Uterus (tissue), 2 donors: ENCODE measurements around the gene HMGXB3.

Source experiments
- CTCF ChIP-seq, 4 experiments: fragments of 200-600 bp in 2 of 4; fragments of 450-650 bp in 2 of 4; sonication (generic) in 2 of 4; IDR thresholded peaks; one replicate each; pipeline ENCODE4 v1.5.1; 2016 to 2019; ENCODE audit warnings: antibody characterized with exemption in 4 of 4, mild to moderate bottlenecking in 2 of 4, moderate library complexity in 1 of 4
- POLR2A ChIP-seq, 2 donors: fragments of 450-650 bp; IDR thresholded peaks; one replicate each; pipeline ENCODE4 v1.6.1; 2016; ENCODE audit warnings: antibody characterized with exemption in 2 of 2, mild to moderate bottlenecking in 1 of 2, moderate library complexity in 1 of 2

DNA sequence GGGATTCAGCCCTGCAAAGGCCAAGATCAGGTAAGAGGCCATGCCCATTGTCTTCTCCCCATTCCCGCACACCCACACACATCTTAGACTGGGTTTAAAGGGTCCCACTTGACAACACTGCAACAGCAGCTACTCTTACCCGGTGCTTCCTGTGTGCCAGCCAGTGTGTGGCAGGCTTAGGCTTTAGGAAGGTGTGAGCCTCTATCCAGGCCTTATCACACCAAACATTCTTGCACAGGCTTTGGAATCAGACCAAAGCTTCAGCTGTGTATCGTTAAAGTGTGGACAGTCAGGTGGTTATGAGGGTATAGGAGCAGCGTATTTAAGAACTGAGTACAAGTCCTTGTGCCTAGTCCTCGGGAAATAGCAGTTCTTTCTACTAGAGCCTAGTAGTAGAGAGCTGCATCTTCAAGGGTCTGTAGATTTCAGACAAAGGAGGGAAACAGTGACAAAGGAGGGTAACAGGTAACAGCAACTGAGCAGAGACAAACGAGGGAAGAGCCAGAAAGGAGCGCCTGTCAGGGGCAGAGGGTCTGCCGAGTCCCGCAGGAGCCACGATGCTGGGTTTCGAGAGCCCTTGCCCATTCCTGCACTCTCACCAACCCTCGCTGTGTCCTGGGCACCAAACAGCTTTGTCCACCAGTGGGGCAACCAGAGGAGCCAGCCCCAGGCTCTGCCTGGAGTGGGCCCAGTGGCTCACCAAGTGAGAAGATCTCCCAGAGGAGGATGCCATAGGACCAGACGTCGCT, 55.0 kb downstream of the HMGXB3 start:
- no peak for TF ChIP-seq CTCF (IDR thresholded peaks at IDR 0.05)
- TF ChIP-seq POLR2A (IDR thresholded peaks at IDR 0.05) = no peak
